Activated T-helper 1 cell treated with Interleukin-2 at 50 U/mL for 16 hours (primary cell): ENCODE measurements around the gene DCUN1D2.

Experiments
- DNase-seq: peaks from one replicate; pipeline ENCODE4 v3.0.0-alpha.2; 2020; ENCODE audit warnings: low read depth

Gene DCUN1D2

DNA sequence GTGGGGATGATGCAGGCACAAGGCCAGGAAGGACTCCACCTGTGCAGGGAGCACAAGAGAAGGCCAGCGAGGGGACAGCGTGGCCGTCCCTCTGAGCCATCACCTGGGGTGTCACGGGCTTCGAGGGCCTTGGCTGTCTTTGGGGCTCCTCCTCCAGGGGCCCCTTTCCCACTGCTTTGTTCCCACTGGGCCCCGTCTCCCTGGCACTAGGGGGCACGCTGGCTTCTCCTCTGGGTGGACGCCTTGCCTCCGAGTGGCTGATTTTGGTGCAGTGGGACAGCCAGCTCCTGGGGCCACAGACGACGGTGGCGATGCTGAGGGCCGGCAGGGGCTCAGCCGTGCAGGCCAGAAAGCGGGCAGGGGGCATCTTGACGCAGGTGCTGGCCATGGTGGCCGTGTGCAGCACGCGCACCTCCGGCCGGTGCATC is 83.4 kb downstream of the DCUN1D2 start:
- no peak for DNase-seq

DNA sequence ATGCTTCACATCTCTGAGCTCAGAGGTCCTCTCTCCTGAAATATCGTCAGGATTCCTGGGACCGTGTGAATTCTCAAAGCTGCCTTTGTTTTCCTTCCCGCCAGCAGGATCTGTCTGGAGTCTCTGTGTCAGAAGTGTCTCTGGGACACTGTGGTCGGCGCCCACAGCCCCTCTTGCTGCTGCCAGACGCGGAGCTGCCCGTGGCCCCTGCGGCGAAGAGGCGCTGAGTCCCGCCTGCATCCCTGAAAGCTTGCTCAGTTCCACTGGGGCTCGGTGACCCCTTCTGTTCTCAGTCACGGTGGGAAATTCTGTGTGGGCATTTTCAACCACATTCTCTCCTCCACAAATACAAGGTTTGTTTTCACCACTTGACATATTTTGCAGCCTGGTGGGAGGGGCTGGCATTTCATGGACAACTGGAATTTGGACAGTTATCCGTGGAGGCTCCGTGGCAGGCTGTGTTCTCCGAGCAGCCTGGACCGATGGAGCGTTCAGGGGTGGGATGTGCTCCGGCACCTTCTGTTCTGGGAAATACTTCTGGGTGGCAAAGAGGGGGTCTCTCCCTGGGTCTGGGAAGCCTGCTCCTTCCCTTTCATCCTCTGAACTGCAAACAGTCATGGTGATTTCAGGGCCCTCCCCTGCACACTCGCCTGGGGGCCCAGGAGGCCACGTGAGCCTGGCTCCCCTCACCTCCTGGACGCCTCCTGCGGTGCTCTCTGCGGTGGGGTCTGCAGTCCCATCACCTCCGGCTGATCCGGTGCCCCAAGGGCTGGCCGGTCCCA is 84.0 kb downstream of the DCUN1D2 start:
- no peak for DNase-seq
